T-cell (primary cell): ENCODE results near the gene CELF2. TPM values are rescaled to one million over a fixed set of nuclear protein-coding genes. Genes with fewer than 3 reads are reported as not detected.

Experiments used
- ATAC-seq, 4 experiments: fragments of 200-7000 bp in 3 of 4; fragments of 150-1000 bp in 1 of 4; cut with Tn5 transposase; replicated peaks in 1 of 4; 1 replicate in 3 of 4; 2 replicates in 1 of 4; pipeline ENCODE4 v1.10.0; 2021; ENCODE audit warnings: moderate library complexity in 3 of 4, mild to moderate bottlenecking in 2 of 4, moderate number of reproducible peaks in 1 of 4
- CTCF ChIA-PET, 2 donors: fragments of 300-600 bp; sonication (Branson Sonifier 250); formaldehyde crosslinking; loops; one replicate each; lab custom pipeline; 2022; ENCODE audit warnings: antibody characterized with exemption in 2 of 2; lab: Charles Lee
- POLR2A ChIA-PET, 2 donors: fragments of 300-600 bp; sonication (Branson Sonifier 250); formaldehyde crosslinking; loops; one replicate each; lab custom pipeline; 2022; ENCODE audit warnings: antibody characterized with exemption in 2 of 2; lab: Charles Lee
- DNase-seq, 35 experiments: peaks; one replicate each; pipeline versions ENCODE4 v3.0.0 to v3.0.0-alpha.2; 2013 to 2023
- H3K27ac ChIP-seq: one replicate; pipeline ENCODE4 v1.5.1; 2013; ENCODE audit warnings: low read length
- H3K27me3 ChIP-seq, 2 experiments: replicated peaks in 1 of 2; 1 replicate in 1 of 2; 2 replicates in 1 of 2; pipeline versions ENCODE4 v1.6.1 to v1.7.0; 2013; ENCODE audit warnings: low read length in 1 of 2, mixed read lengths in 1 of 2; ENCODE audit not compliant: control insufficient read depth in 2 of 2, insufficient read depth in 2 of 2; ENCODE audit errors: extremely low read depth in 1 of 2
- H3K36me3 ChIP-seq, 2 donors: 1 replicate in 1 of 2; 2 replicates in 1 of 2; pipeline versions ENCODE4 v1.6.1 to v1.7.0; 2013; ENCODE audit warnings: low read length in 1 of 2; ENCODE audit not compliant: control insufficient read depth in 2 of 2, insufficient read depth in 1 of 2; ENCODE audit errors: extremely low read depth in 1 of 2
- H3K4me1 ChIP-seq, 2 experiments: 1 replicate in 1 of 2; 2 replicates in 1 of 2; pipeline versions ENCODE4 v1.6.1 to v1.7.0; 2013; ENCODE audit warnings: low read length in 2 of 2, mixed read lengths in 1 of 2; ENCODE audit not compliant: insufficient read depth in 2 of 2, control insufficient read depth in 1 of 2; ENCODE audit errors: extremely low read depth in 1 of 2
- H3K4me3 ChIP-seq, 2 donors: 1 replicate in 1 of 2; 2 replicates in 1 of 2; pipeline versions ENCODE4 v1.5.1 to v1.7.0; 2013; ENCODE audit warnings: mild to moderate bottlenecking in 2 of 2, low read length in 1 of 2, moderate library complexity in 1 of 2; ENCODE audit not compliant: control insufficient read depth in 1 of 2; ENCODE audit errors: extremely low read depth in 1 of 2
- H3K9me3 ChIP-seq: 2 replicates; pipeline ENCODE4 v1.7.0; 2013
- H3K27ac Mint-ChIP-seq, 2 donors: one replicate each; pipeline ENCODE4 v1.8.0; 2020 to 2021; ENCODE audit warnings: mild to moderate bottlenecking in 2 of 2, mixed read lengths in 2 of 2
- H3K27me3 Mint-ChIP-seq, 2 donors: one replicate each; pipeline ENCODE4 v1.8.0; 2021 to 2022; ENCODE audit warnings: mixed read lengths in 2 of 2
- H3K36me3 Mint-ChIP-seq: one replicate; pipeline ENCODE4 v1.8.0; 2021; ENCODE audit warnings: mixed read lengths
- H3K4me1 Mint-ChIP-seq, 3 donors: one replicate each; pipeline ENCODE4 v1.8.0; 2020 to 2022; ENCODE audit warnings: mixed read lengths in 3 of 3, mild to moderate bottlenecking in 1 of 3
- H3K4me3 Mint-ChIP-seq, 3 donors: one replicate each; pipeline ENCODE4 v1.8.0; 2020 to 2022; ENCODE audit warnings: mild to moderate bottlenecking in 3 of 3, mixed read lengths in 3 of 3, moderate library complexity in 3 of 3
- H3K9me3 Mint-ChIP-seq, 3 donors: one replicate each; pipeline ENCODE4 v1.8.0; 2020 to 2022; ENCODE audit warnings: mixed read lengths in 3 of 3
- WGBS: methylation state at CpG from one replicate; pipeline ENCODE4 v1.1.5; 2013; ENCODE audit warnings: missing lambda C conversion rate; ENCODE audit not compliant: insufficient coverage; 5-methylcytosine and 5-hydroxymethylcytosine counted together
- total RNA-seq, 35 experiments: library from RNA in 6 of 35; stranded (reverse) in 6 of 35; fragments of 120-200 nt in 1 of 35; gene quantifications; one replicate each; pipeline versions ENCODE4 v1.2.1 to v1.2.4 and lab custom pipeline; 2013 to 2026

Gene CELF2
- total RNA-seq, 5 donors from 2014 or later (not counting 1 experiment from before 2014, with no cell fraction given), result 149 to 225 (median 166) TPM

DNA sequence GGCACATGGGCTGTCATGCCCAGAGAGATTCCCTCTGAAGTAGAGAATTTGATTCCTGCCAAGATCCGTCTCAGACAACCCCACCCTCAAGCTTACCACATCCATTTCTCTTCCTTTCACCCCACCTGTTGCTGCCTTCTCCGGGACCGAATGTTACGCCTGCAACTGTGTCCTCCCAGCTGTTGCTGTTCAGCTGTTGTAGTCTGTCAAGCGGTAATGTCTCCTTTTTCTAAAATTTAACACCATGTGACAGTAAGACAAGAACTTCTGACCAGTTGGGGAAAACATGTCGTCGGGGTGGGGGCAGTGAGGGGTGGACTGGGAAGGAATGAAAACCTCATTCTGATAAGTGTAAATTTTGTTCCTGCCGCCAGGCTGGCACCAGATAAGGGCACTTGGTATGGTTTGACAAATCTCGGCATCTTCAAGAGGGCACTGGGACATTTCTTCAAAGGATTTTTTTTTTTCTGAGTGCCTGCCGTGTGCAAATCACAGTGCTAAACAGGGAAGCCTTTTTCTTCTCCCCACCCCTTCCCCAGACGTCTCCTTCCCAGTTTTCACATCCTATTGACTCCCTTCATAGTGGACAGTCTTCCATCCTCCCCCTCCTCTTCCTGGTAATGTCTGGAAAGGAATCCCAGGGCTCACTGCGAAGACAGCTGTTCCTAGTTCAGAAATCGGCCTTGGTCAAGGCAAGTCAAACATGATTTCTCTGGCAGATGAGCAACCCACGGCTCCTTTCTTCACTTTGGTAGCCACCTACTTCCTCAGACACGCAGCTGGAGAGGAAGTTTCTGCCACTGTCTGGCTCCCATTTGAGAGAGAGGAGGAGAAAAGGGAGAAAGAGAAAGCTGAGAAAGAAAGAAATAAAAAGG, 5.0 kb upstream of the CELF2 start:
- H3K4me3 Mint-ChIP-seq, result no peak overlapping the region
- H3K27ac Mint-ChIP-seq, result no peak overlapping the region
- Histone ChIP-seq H3K4me1 (peaks cover 5% of the 10 kb centered on the region in 2 experiments), H3K36me3 (no peaks in the 10 kb centered on the region), H3K27ac (no peak overlapping the region), H3K27me3 (peaks cover 0 to 31% of the 10 kb centered on the region in 2 experiments), H3K4me3 (no peak overlapping the region), H3K9me3 (no peaks in the 10 kb centered on the region)
- DNase-seq (no peak), ATAC-seq (no peak)
- no peaks in the 10 kb centered on the region for H3K9me3 Mint-ChIP-seq
- H3K36me3 Mint-ChIP-seq, result peaks cover 3% of the 10 kb centered on the region
- peaks cover 21 to 30% (median 26%) of the 10 kb centered on the region in 3 donors for H3K4me1 Mint-ChIP-seq
- ChIA-PET CTCF (no interaction called here), POLR2A (no interaction called here)
- peaks cover 72 to 92% of the 10 kb centered on the region in 2 donors for H3K27me3 Mint-ChIP-seq
- 65% methylated on average over 5 of the region's 15 CpGs for WGBS

DNA sequence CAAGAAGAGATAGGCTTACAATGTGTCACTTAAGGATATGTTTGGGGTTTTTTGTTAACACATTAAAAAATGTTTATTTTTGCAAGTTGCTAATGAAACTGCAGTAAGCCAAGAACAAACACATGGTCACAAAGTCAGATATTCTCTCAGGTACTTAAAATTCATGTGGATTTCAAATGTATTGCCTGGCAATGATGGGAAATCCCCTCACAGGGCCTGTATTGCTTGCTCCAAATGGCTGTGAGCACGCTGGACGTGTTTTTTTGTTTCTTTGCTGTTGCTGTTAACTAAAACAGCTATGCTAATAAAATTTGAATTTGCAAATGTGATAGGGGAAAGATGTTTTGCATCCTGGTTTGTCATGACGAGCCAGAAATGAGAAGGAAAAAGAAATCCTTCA, 3.8 kb upstream of the CELF2 start:
- Histone ChIP-seq H3K4me3 (no peak overlapping the region), H3K4me1 (peaks cover 5 to 8% of the 10 kb centered on the region in 2 experiments), H3K36me3 (no peaks in the 10 kb centered on the region), H3K27me3 (peaks cover 0 to 32% of the 10 kb centered on the region in 2 experiments), H3K27ac (no peak overlapping the region), H3K9me3 (no peaks in the 10 kb centered on the region)
- WGBS, result 87% methylated on average over 3 of the region's 3 CpGs
- Mint-ChIP-seq H3K9me3 (no peaks in the 10 kb centered on the region), H3K27me3 (peaks cover 64 to 84% of the 10 kb centered on the region in 2 donors), H3K36me3 (peaks cover 3% of the 10 kb centered on the region), H3K4me1 (peaks cover 18 to 24% (median 22%) of the 10 kb centered on the region in 3 donors), H3K4me3 (no peak overlapping the region), H3K27ac (no peak overlapping the region)
- no peak for DNase-seq
- POLR2A ChIA-PET, result no interaction called here
- ATAC-seq, result no peak
- CTCF ChIA-PET, result interaction anchor here in 1 of 2 donors (1.5 kb wide), 1 partner anchor 11 kb away, joined by 5 read pairs; no protein-coding TSS in a partner anchor

DNA sequence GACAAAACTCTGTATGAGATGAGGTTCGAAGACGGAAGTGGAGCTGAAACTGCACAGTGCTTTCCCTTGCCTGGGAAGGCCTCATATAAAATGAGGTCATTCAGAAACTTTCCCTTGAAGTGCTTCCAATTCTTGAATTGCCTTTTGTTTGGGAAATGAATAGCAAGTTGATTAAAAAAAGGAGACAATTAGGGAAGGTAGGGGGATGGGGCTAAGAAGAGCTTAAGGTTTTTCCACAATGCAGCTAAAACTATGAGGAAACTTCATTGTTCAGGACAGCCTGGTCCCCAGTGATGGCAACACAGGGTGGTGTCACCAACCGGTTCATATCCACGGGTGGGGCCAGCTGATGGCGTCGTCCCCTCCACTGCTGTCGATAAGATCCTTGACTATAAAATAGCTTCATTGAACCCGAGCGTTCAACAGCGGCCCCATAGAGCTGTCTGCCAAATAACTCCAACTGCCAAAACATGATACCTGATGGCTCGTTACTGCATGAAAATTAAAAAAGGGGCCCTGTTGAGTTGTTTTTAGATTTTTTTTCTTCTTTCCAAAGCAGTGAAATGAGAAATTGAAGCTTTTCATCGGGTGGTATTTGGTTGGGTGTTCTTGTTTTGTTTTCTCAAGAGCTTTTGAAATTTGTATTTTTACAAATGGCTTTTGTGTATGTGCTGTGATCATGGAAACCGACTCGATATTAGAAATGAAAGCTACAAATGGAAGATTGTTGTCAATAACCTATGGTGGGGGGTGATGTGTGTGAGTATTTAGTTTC, 2.8 kb upstream of the CELF2 start:
- peaks cover 4 to 5% of the 10 kb centered on the region in 2 experiments for H3K4me1 ChIP-seq
- no peaks in the 10 kb centered on the region for H3K36me3 ChIP-seq
- no peaks in the 10 kb centered on the region for H3K9me3 ChIP-seq
- CTCF ChIA-PET, result interaction anchor here in 1 of 2 donors (1.5 kb wide), 1 partner anchor 10 kb away, joined by 5 read pairs; no protein-coding TSS in a partner anchor
- H3K27me3 Mint-ChIP-seq, result peaks cover 66 to 86% of the 10 kb centered on the region in 2 donors
- no peak overlapping the region for H3K27ac ChIP-seq
- no peak overlapping the region for H3K27ac Mint-ChIP-seq
- H3K36me3 Mint-ChIP-seq, result peaks cover 3% of the 10 kb centered on the region
- H3K4me1 Mint-ChIP-seq, result peaks cover 16 to 19% (median 16%) of the 10 kb centered on the region in 3 donors
- H3K4me3 Mint-ChIP-seq, result no peak overlapping the region
- DNase-seq (no peak), ATAC-seq (no peak)
- POLR2A ChIA-PET, result interaction anchor here (0.5 kb wide), 2 partner anchors 35 to 151 kb away, joined by 3 to 8 read pairs; no protein-coding TSS in a partner anchor
- peaks cover 0 to 24% of the 10 kb centered on the region in 2 experiments for H3K27me3 ChIP-seq
- WGBS, result 91% methylated on average over 9 of the region's 14 CpGs
- no peaks in the 10 kb centered on the region for H3K9me3 Mint-ChIP-seq
- H3K4me3 ChIP-seq, result no peak overlapping the region

DNA sequence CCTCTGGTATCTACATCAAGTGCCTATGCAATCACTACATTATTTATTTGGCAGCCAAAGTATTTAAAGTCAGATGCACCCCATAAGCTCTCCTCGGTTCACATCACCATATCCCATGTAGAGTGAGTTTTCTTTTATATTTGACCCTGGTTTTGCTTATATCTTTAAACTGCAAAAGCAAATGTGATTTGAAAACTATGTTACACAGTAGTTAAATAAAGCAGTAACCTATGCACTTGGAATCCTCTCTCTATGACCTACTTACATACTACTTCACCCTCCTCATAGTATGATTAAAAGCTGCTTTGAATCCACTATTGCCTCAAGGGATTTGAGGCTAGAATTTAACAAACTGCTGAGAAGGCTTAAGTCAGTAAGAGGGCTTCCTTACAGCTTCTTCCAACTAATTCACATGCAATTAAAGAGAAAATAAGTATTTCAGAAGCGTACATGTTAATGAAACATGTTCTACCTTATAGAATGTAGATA, 2.2 kb upstream of the CELF2 start:
- ChIA-PET POLR2A (interaction anchor here (0.5 kb wide), 3 partner anchors 36 to 150 kb away, joined by 3 to 8 read pairs (median 4); no protein-coding TSS in a partner anchor), CTCF (interaction anchor here in 1 of 2 donors (0.6 to 1.5 kb wide), 2 partner anchors 9 to 213 kb away, joined by 5 read pairs; no protein-coding TSS in a partner anchor)
- Mint-ChIP-seq H3K4me1 (peaks cover 12 to 14% (median 13%) of the 10 kb centered on the region in 3 donors), H3K36me3 (no peaks in the 10 kb centered on the region), H3K4me3 (no peak overlapping the region), H3K9me3 (no peaks in the 10 kb centered on the region), H3K27ac (no peak overlapping the region), H3K27me3 (peaks cover 67 to 86% of the 10 kb centered on the region in 2 donors)
- Histone ChIP-seq H3K4me1 (peaks cover 3 to 5% of the 10 kb centered on the region in 2 experiments), H3K4me3 (no peak overlapping the region), H3K36me3 (no peaks in the 10 kb centered on the region), H3K9me3 (no peaks in the 10 kb centered on the region), H3K27me3 (peaks cover 0 to 21% of the 10 kb centered on the region in 2 experiments), H3K27ac (no peak overlapping the region)
- no peak for DNase-seq
- no peak for ATAC-seq
- no CpG with 5 or more reads among the region's 2 CpGs for WGBS

DNA sequence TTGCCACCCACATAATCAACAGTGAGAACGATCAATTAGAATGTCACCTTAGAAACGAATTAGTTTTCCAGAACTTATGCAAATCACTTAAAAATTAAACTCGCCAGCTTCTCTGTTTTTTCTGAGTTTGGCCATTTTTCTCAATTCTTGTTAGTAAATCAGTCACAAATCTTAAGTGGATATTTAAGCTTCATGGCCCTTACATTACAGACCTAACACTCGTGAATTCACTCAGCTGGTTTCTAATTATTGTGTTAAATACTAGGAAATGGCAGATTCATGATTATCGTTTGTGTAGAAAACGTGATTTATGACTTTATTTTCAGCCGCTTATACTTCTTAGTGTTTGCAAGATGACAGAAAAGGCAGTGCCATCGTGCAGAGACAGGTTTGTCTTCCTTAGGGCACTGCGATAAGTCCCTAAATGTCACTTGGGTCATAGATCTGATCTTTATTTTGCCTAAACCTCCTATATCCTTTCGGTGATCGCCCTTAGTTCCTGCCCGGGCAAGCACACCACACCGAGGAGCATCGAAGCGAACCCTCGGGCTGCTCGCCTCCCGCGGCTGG, 587 bp upstream of the CELF2 start:
- ATAC-seq (peak in 3 of 4 experiments; percentile 20 to 35 (median 32)), DNase-seq (peak in 2 of 35 experiments; percentile 5 to 23)
- Mint-ChIP-seq H3K36me3 (no peaks in the 10 kb centered on the region), H3K9me3 (no peaks in the 10 kb centered on the region), H3K27ac (no peak overlapping the region), H3K4me3 (peak overlapping the region; percentile 66 to 68 (median 66)), H3K4me1 (peaks cover 12 to 14% (median 13%) of the 10 kb centered on the region in 3 donors), H3K27me3 (peaks cover 68 to 84% of the 10 kb centered on the region in 2 donors)
- ChIA-PET POLR2A (no interaction called here), CTCF (no interaction called here)
- H3K4me1 ChIP-seq, result peaks cover 3 to 5% of the 10 kb centered on the region in 2 experiments
- 17% methylated on average over 14 of the region's 19 CpGs for WGBS
- no peaks in the 10 kb centered on the region for H3K9me3 ChIP-seq
- peak overlapping the region; percentile 37 to 72 for H3K4me3 ChIP-seq
- H3K27ac ChIP-seq, result no peak overlapping the region
- H3K27me3 ChIP-seq, result peaks cover 0 to 18% of the 10 kb centered on the region in 2 experiments
- no peaks in the 10 kb centered on the region for H3K36me3 ChIP-seq
